ENCODE results near the gene MAPK11. TPM values are rescaled to one million over a fixed set of nuclear protein-coding genes. Genes with fewer than 3 reads are reported as not detected.
"Not testable (repeated sequence)": the region's sequence is repeated elsewhere in the genome, so short reads cannot be mapped to it uniquely, and the experiment has no call there.

MAPK11 gene
- total and polyA plus RNA-seq, 7 experiments from 2014 or later, result 0.13 to 22.9 (median 1.4) TPM

GRCh38 chr22:50274311-50274710 is 4.1 kb upstream of the MAPK11 start:
- no peaks in the 10 kb centered on the region for H3K9me3 ChIP-seq (ENCODE audit: control insufficient read depth in 2 of 3, low read length in 3 of 3)
- no peaks in the 10 kb centered on the region for H3K27me3 ChIP-seq (ENCODE audit: control insufficient read depth in 2 of 2, insufficient read depth in 2 of 2, low read length in 2 of 2)
- no peak overlapping the region for H3K27ac Mint-ChIP-seq
- intact Hi-C loops (cut with micrococcal nuclease), result loop anchor here (1.0 to 10.0 kb wide), 7 partner anchors 33 to 310 kb away; partner anchors contain the start of genes DENND6B (in 2 of the 2), CHKB (in 1 of the 2), LMF2 (in 1 of the 2) and NCAPH2 (in 1 of the 2)
- H3K4me1 ChIP-seq (ENCODE audit: control insufficient read depth in 2 of 2, insufficient read depth in 2 of 2, low read length in 2 of 2), result peaks cover 3 to 15% of the 10 kb centered on the region in 2 donors
- H3K4me3 ChIP-seq (ENCODE audit: low read length), result no peak overlapping the region
- ChIA-PET CTCF (no interaction called here), POLR2A (no interaction called here)
- ATAC-seq (no peak), DNase-seq (peak in 6 of 9 donors; percentile 20 to 49 (median 36))
- H3K4me1 Mint-ChIP-seq, result peaks cover 5 to 12% (median 6%) of the 10 kb centered on the region in 7 donors
- no peak overlapping the region for H3K27ac ChIP-seq (ENCODE audit: low read depth, low read length)
- no peaks in the 10 kb centered on the region for H3K36me3 Mint-ChIP-seq
- no peaks in the 10 kb centered on the region for H3K36me3 ChIP-seq (ENCODE audit: control insufficient read depth in 2 of 3, insufficient read depth in 3 of 3, low read length in 3 of 3)
- H3K4me3 Mint-ChIP-seq, result no peak overlapping the region
- peaks cover 0 to 16% (median 0%) of the 10 kb centered on the region in 5 donors for H3K27me3 Mint-ChIP-seq
- H3K9me3 Mint-ChIP-seq, result no peaks in the 10 kb centered on the region

GRCh38 chr22:50273781-50274180 is 3.6 kb upstream of the MAPK11 start:
- H3K36me3 ChIP-seq (ENCODE audit: control insufficient read depth in 2 of 3, insufficient read depth in 3 of 3, low read length in 3 of 3); H3K27ac ChIP-seq (ENCODE audit: low read depth, low read length); H3K9me3 Mint-ChIP-seq; CTCF ChIA-PET; H3K9me3 ChIP-seq (ENCODE audit: control insufficient read depth in 2 of 3, low read length in 3 of 3); H3K36me3 Mint-ChIP-seq; DNase-seq; ATAC-seq; H3K27me3 ChIP-seq (ENCODE audit: control insufficient read depth in 2 of 2, insufficient read depth in 2 of 2, low read length in 2 of 2); H3K4me3 ChIP-seq (ENCODE audit: low read length): not testable (repeated sequence)
- peaks cover 5 to 12% (median 9%) of the 10 kb centered on the region in 7 donors for H3K4me1 Mint-ChIP-seq
- H3K4me3 Mint-ChIP-seq, result peak overlapping the region in 1 of 10 donors; percentile 38
- peaks cover 0 to 16% (median 0%) of the 10 kb centered on the region in 5 donors for H3K27me3 Mint-ChIP-seq
- peak overlapping the region in 1 of 9 donors; percentile 15 for H3K27ac Mint-ChIP-seq
- peaks cover 3 to 18% of the 10 kb centered on the region in 2 donors for H3K4me1 ChIP-seq (ENCODE audit: control insufficient read depth in 2 of 2, insufficient read depth in 2 of 2, low read length in 2 of 2)
- POLR2A ChIA-PET, result interaction anchor here (1.7 kb wide), 1 partner anchor 23 kb away, joined by 7 read pairs; the partner anchor contains the start of gene HDAC10
- intact Hi-C loops (cut with micrococcal nuclease), result loop anchor here (1.0 to 10.0 kb wide), 7 partner anchors 34 to 311 kb away; partner anchors contain the start of genes DENND6B (in 2 of the 2), CHKB (in 1 of the 2), LMF2 (in 1 of the 2) and NCAPH2 (in 1 of the 2)

DNA sequence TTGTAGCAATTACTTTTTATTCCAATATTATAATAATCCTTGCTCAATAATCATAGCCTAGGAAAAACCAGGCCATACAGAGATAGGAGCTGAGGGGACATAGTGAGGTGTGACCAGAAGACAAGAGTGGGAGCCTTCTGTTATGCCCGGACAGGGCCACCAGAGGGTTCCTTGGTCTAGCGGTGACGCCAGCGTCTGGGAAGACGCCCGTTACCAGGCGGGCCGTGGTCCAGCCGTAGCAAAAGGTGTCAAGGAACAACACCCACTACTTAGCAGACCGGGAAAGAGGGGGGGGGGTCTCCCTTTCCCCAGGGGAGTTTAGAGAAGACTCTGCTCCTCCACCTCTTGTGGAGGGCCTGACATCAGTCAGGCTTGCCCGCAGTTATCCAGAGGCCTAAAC is 3.2 kb upstream of the MAPK11 start:
- peaks cover 3 to 18% of the 10 kb centered on the region in 2 donors for H3K4me1 ChIP-seq (ENCODE audit: control insufficient read depth in 2 of 2, insufficient read depth in 2 of 2, low read length in 2 of 2)
- H3K36me3 Mint-ChIP-seq; H3K27ac Mint-ChIP-seq; H3K9me3 Mint-ChIP-seq; H3K4me3 ChIP-seq (ENCODE audit: low read length); H3K27ac ChIP-seq (ENCODE audit: low read depth, low read length); H3K9me3 ChIP-seq (ENCODE audit: control insufficient read depth in 2 of 3, low read length in 3 of 3); H3K36me3 ChIP-seq (ENCODE audit: control insufficient read depth in 2 of 3, insufficient read depth in 3 of 3, low read length in 3 of 3); ATAC-seq; H3K4me3 Mint-ChIP-seq; H3K27me3 ChIP-seq (ENCODE audit: control insufficient read depth in 2 of 2, insufficient read depth in 2 of 2, low read length in 2 of 2); DNase-seq: not testable (repeated sequence)
- intact Hi-C loops (cut with micrococcal nuclease), result loop anchor here (5.0 to 10.0 kb wide), 4 partner anchors 34 to 311 kb away; partner anchors contain the start of genes CHKB (in 1 of the 2), LMF2 (in 1 of the 2), NCAPH2 (in 1 of the 2) and PLXNB2 (in 1 of the 2)
- ChIA-PET CTCF (interaction anchor here (0.6 kb wide), 1 partner anchor 33 kb away, joined by 3 read pairs; no protein-coding TSS in a partner anchor), POLR2A (interaction anchor here (0.6 to 2.5 kb wide), 3 partner anchors 22 to 348 kb away, joined by 3 to 8 read pairs (median 7); partner anchors contain the start of gene HDAC10)
- H3K27me3 Mint-ChIP-seq, result peaks cover 0 to 16% (median 0%) of the 10 kb centered on the region in 5 donors
- peaks cover 5 to 16% (median 10%) of the 10 kb centered on the region in 7 donors for H3K4me1 Mint-ChIP-seq

DNA sequence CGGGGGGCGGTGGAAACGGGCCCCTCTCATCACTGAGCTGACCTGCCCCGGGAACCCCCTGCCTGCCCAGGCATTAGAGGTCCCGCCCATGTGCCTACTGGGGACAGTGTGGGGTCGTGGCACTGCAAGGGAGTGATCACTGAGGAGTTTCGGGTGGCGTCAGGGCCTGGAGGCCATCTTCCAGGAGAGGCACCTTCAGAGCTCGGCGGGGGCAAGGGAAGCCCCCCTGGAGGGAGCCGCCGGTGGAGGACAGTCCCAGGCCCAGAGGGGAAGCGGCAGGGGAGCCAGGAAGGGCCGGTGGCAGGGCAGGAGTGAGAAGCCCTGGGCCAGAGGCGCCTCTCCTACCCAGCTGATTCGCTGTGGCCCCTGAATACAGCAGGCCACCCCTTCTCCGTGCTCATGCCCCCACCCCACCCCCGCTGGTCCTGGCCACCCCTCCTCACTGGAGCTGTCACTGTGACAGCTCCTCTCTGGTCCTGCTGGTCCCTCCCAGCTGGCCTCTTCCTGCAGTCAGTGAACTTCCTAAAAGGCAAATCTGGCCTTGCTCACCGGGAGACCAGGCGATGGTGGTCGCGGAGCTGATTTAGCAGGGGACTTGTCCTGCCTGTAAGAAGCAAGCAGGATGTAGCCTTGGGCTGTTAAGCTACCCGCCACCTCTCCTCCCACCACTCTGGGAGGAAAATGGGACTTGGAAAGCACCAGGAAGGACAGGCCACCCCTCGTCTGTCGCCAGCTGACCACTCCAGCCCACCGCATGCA is 2.0 kb upstream of the MAPK11 start:
- H3K9me3 Mint-ChIP-seq, result no peaks in the 10 kb centered on the region
- DNase-seq (no peak), ATAC-seq (no peak)
- ChIA-PET POLR2A (interaction anchor here (0.7 to 2.5 kb wide), 5 partner anchors 21 to 349 kb away, joined by 3 to 8 read pairs (median 3); partner anchors contain the start of genes HDAC10 and SCO2), CTCF (interaction anchor here (1.5 kb wide), 1 partner anchor 349 kb away, joined by 3 read pairs; no protein-coding TSS in a partner anchor)
- Histone ChIP-seq H3K36me3 (ENCODE audit: control insufficient read depth in 2 of 3, insufficient read depth in 3 of 3, low read length in 3 of 3) (no peaks in the 10 kb centered on the region), H3K4me3 (ENCODE audit: low read length) (no peak overlapping the region), H3K27ac (ENCODE audit: low read depth, low read length) (no peak overlapping the region), H3K4me1 (ENCODE audit: control insufficient read depth in 2 of 2, insufficient read depth in 2 of 2, low read length in 2 of 2) (peaks cover 3 to 18% of the 10 kb centered on the region in 2 donors), H3K9me3 (ENCODE audit: control insufficient read depth in 2 of 3, low read length in 3 of 3) (no peaks in the 10 kb centered on the region), H3K27me3 (ENCODE audit: control insufficient read depth in 2 of 2, insufficient read depth in 2 of 2, low read length in 2 of 2) (no peaks in the 10 kb centered on the region)
- peaks cover 0 to 16% (median 0%) of the 10 kb centered on the region in 5 donors for H3K27me3 Mint-ChIP-seq
- intact Hi-C loops (cut with micrococcal nuclease), result loop anchor here (5.0 to 10.0 kb wide), 4 partner anchors 35 to 313 kb away; partner anchors contain the start of genes CHKB (in 1 of the 2), LMF2 (in 1 of the 2), NCAPH2 (in 1 of the 2) and PLXNB2 (in 1 of the 2)
- H3K4me1 Mint-ChIP-seq, result peaks cover 5 to 21% (median 13%) of the 10 kb centered on the region in 7 donors
- H3K36me3 Mint-ChIP-seq, result peaks cover 0 to 1% (median 0%) of the 10 kb centered on the region in 5 donors
- peak overlapping the region in 6 of 10 donors; percentile 20 to 58 (median 44) for H3K4me3 Mint-ChIP-seq
- H3K27ac Mint-ChIP-seq, result no peak overlapping the region

DNA sequence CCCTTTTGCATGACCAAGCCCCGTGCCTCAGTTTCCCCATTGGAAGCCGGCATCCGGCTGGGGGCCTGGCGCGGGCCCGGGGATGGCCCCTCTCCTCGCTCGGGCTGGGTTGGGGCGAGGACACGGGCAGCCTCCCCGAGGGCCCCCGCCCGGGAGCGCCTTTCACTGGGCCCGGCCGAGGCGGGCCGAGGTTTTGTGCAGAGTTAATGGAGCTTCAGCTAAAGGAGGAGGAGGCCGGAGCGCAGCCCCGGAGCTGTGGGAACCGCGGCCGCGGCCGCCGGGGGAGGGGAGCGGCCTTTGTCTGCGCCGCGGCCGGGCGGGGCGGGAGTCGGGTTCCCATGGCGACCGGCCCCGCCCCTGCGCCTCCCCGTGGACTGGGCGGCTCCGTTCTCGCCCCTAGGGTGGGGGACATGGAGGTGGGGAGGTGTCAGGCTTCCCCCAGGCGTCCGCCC is 1.4 kb upstream of the MAPK11 start:
- no peaks in the 10 kb centered on the region for H3K27me3 ChIP-seq (ENCODE audit: control insufficient read depth in 2 of 2, insufficient read depth in 2 of 2, low read length in 2 of 2)
- intact Hi-C loops (cut with micrococcal nuclease), result loop anchor here (1.0 to 10.0 kb wide), 9 partner anchors 36 to 349 kb away; partner anchors contain the start of genes NCAPH2 (in 2 of the 2), CHKB (in 1 of the 2), DENND6B (in 1 of the 2) and LMF2 (in 1 of the 2)
- ChIA-PET CTCF (interaction anchor here (0.7 to 1.5 kb wide), 2 partner anchors 350 to 513 kb away, joined by 3 to 4 read pairs; no protein-coding TSS in a partner anchor), POLR2A (interaction anchor here (0.7 to 2.5 kb wide), 4 partner anchors 27 to 350 kb away, joined by 3 to 8 read pairs (median 3); partner anchors contain the start of gene SCO2)
- Mint-ChIP-seq H3K4me3 (peak overlapping the region in 5 of 10 donors; percentile 70 to 82 (median 74)), H3K9me3 (no peaks in the 10 kb centered on the region), H3K36me3 (peaks cover 0 to 1% (median 0%) of the 10 kb centered on the region in 5 donors), H3K27me3 (peaks cover 0 to 16% (median 0%) of the 10 kb centered on the region in 5 donors), H3K27ac (no peak overlapping the region), H3K4me1 (peaks cover 5 to 21% (median 13%) of the 10 kb centered on the region in 7 donors)
- DNase-seq (peak in 2 of 9 donors; percentile 31 to 75), ATAC-seq (peak; percentile 23)
- no peaks in the 10 kb centered on the region for H3K36me3 ChIP-seq (ENCODE audit: control insufficient read depth in 2 of 3, insufficient read depth in 3 of 3, low read length in 3 of 3)
- peaks cover 3 to 18% of the 10 kb centered on the region in 2 donors for H3K4me1 ChIP-seq (ENCODE audit: control insufficient read depth in 2 of 2, insufficient read depth in 2 of 2, low read length in 2 of 2)
- no peak overlapping the region for H3K27ac ChIP-seq (ENCODE audit: low read depth, low read length)
- H3K9me3 ChIP-seq (ENCODE audit: control insufficient read depth in 2 of 3, low read length in 3 of 3), result no peaks in the 10 kb centered on the region
- peak overlapping the region; percentile 68 for H3K4me3 ChIP-seq (ENCODE audit: low read length)

Measured in naive thymus-derived CD4-positive, alpha-beta T cell (primary cell).